Neural cell (in vitro differentiated cells): ENCODE results near the gene DZIP1L. TPM values are rescaled to one million over a fixed set of nuclear protein-coding genes. Genes with fewer than 3 reads are reported as not detected.
A peak's percentile ranks its signal among the peaks of the same experiment; 100 is the strongest.

Experiments used
- H2AFZ ChIP-seq: fragments of 200-600, 300-800 bp; sonication (generic), shearing (Covaris generic); 2 replicates; pipeline ENCODE4 v1.6.0; 2014; ENCODE audit warnings: low read depth, mild to moderate bottlenecking, antibody characterized with exemption, low read length, moderate library complexity
- H3F3A ChIP-seq: fragments of 200-600 bp; shearing (Covaris generic); 2 replicates; pipeline ENCODE4 v1.6.1; 2016; ENCODE audit warnings: mild to moderate bottlenecking, moderate library complexity, mixed read lengths, antibody characterized with exemption, low read length; ENCODE audit not compliant: insufficient read depth, poor library complexity, severe bottlenecking
- H3K27ac ChIP-seq: fragments of 200-600, 300-800 bp; sonication (generic), shearing (Covaris generic); 2 replicates; pipeline ENCODE4 v1.5.1; 2014; ENCODE audit warnings: mild to moderate bottlenecking, low read length, moderate library complexity
- H3K27me3 ChIP-seq: fragments of 300-800, 200-600 bp; sonication (generic), shearing (Covaris generic); 2 replicates; pipeline ENCODE4 v1.6.0; 2014; ENCODE audit warnings: mild to moderate bottlenecking, low read depth, low read length, moderate library complexity; ENCODE audit not compliant: insufficient read depth
- H3K36me3 ChIP-seq: fragments of 300-800, 200-600 bp; sonication (generic), shearing (Covaris generic); 2 replicates; pipeline ENCODE4 v1.5.1; 2014; ENCODE audit warnings: mild to moderate bottlenecking, antibody characterized with exemption, low read length, moderate library complexity; ENCODE audit not compliant: insufficient read depth
- H3K4me2 ChIP-seq: fragments of 300-800, 200-600 bp; sonication (generic), shearing (Covaris generic); 2 replicates; pipeline ENCODE4 v1.6.0; 2014; ENCODE audit warnings: mild to moderate bottlenecking, low read length
- H3K4me3 ChIP-seq: fragments of 300-800, 200-600 bp; sonication (generic), shearing (Covaris generic); 2 replicates; pipeline ENCODE4 v1.5.1; 2014; ENCODE audit warnings: mild to moderate bottlenecking, low read length, moderate library complexity
- H3K79me2 ChIP-seq: fragments of 200-600 bp; shearing (Covaris generic); replicated peaks from 2 replicates; pipeline ENCODE4 v1.6.0; 2014; ENCODE audit warnings: mild to moderate bottlenecking, low read length, moderate library complexity; ENCODE audit not compliant: insufficient read depth
- H3K9ac ChIP-seq: fragments of 300-800, 200-600 bp; sonication (generic), shearing (Covaris generic); 2 replicates; pipeline ENCODE4 v1.6.1; 2016; ENCODE audit warnings: mild to moderate bottlenecking, low read length, mixed read lengths
- H3K9me2 ChIP-seq: fragments of 200-600 bp; shearing (Covaris generic); 2 replicates; pipeline ENCODE4 v1.6.1; 2016; ENCODE audit warnings: mild to moderate bottlenecking, low read length, mixed read lengths; ENCODE audit not compliant: insufficient read depth
- H3K9me3 ChIP-seq: fragments of 200-600, 300-800 bp; sonication (generic), shearing (Covaris generic); 2 replicates; pipeline ENCODE4 v1.6.1; 2016; ENCODE audit warnings: mild to moderate bottlenecking, mixed run types, low read length, moderate library complexity, mixed read lengths
- H4K20me1 ChIP-seq: fragments of 200-600 bp; shearing (Covaris generic); 2 replicates; pipeline ENCODE4 v1.6.1; 2016; ENCODE audit warnings: mild to moderate bottlenecking, mixed run types; ENCODE audit not compliant: insufficient read depth
- CTCF ChIP-seq: fragments of 450-650 bp; IDR thresholded peaks from 2 replicates; pipeline ENCODE4 v1.5.1; 2014; ENCODE audit warnings: antibody characterized with exemption, mild to moderate bottlenecking, moderate library complexity; ENCODE audit not compliant: poor library complexity, severe bottlenecking
- EP300 ChIP-seq: fragments of 450-650 bp; conservative IDR thresholded peaks from 2 replicates; pipeline ENCODE4 v1.6.1; 2014; ENCODE audit warnings: antibody characterized with exemption, mild to moderate bottlenecking, moderate library complexity; ENCODE audit not compliant: poor library complexity, severe bottlenecking
- EZH2 ChIP-seq: fragments of 200-600, 300-800 bp; shearing (Covaris generic), sonication (generic); IDR thresholded peaks from 2 replicates; pipeline ENCODE4 v1.6.1; 2014; ENCODE audit warnings: antibody characterized with exemption, low read length, borderline replicate concordance, mild to moderate bottlenecking; ENCODE audit not compliant: insufficient read depth, poor library complexity, severe bottlenecking
- MXI1 ChIP-seq: fragments of 450-650 bp; conservative IDR thresholded peaks from 2 replicates; pipeline ENCODE4 v1.6.1; 2014; ENCODE audit warnings: antibody characterized with exemption, mild to moderate bottlenecking; ENCODE audit not compliant: poor library complexity, severe bottlenecking
- POLR2AphosphoS5 ChIP-seq: IDR thresholded peaks from 2 replicates; pipeline ENCODE4 v1.6.1; 2012
- RAD21 ChIP-seq: fragments of 450-650 bp; conservative IDR thresholded peaks from 2 replicates; pipeline ENCODE4 v1.6.1; 2014; ENCODE audit warnings: antibody characterized with exemption, mild to moderate bottlenecking, moderate library complexity
- REST ChIP-seq: IDR thresholded peaks from 2 replicates; pipeline ENCODE4 v1.6.1; 2012; ENCODE audit warnings: borderline replicate concordance
- SMC3 ChIP-seq: fragments of 450-650 bp; conservative IDR thresholded peaks from 2 replicates; pipeline ENCODE4 v1.6.1; 2014; ENCODE audit warnings: antibody characterized with exemption, mild to moderate bottlenecking, moderate library complexity; ENCODE audit not compliant: poor library complexity
- TAF1 ChIP-seq: IDR thresholded peaks from 2 replicates; pipeline ENCODE4 v1.6.1; 2012; ENCODE audit warnings: low read depth
- polyA plus RNA-seq: library from polyadenylated mRNA; depleted of rRNA; stranded (reverse); fragments of >200 nt; gene quantifications from 2 replicates; pipeline ENCODE4 v1.2.3, GENCODE V29; 2014

Gene DZIP1L
- polyA plus RNA-seq, 1 donor from 2014 or later: 1.7 TPM

GRCh38 chr3:138054057-138054456, 61.4 kb downstream of the DZIP1L start:
- Histone ChIP-seq H3K36me3 (no peaks in the 10 kb centered on the region), H3K9me3 (no peaks in the 10 kb centered on the region), H3K79me2 (no peaks in the 10 kb centered on the region), H3K4me3 (no peak overlapping the region), H3F3A (no peaks in the 10 kb centered on the region), H2AFZ (no peak overlapping the region), H3K27ac (no peak overlapping the region), H4K20me1 (no peaks in the 10 kb centered on the region), H3K9me2 (no peaks in the 10 kb centered on the region), H3K4me2 (no peak overlapping the region), H3K27me3 (no peaks in the 10 kb centered on the region), H3K9ac (no peak overlapping the region)
- TF ChIP-seq CTCF (no peak), TAF1 (no peak), REST (no peak), POLR2AphosphoS5 (no peak), EP300 (no peak), RAD21 (no peak), SMC3 (no peak), MXI1 (no peak), EZH2 (no peak)

GRCh38 chr3:138051947-138052802, 63.2 kb downstream of the DZIP1L start:
- H3K36me3 ChIP-seq: no peaks in the 10 kb centered on the region
- H2AFZ ChIP-seq: no peak overlapping the region
- H3K79me2 ChIP-seq: no peaks in the 10 kb centered on the region
- TF ChIP-seq SMC3: peak; percentile 60
- TF ChIP-seq EZH2: no peak
- no peak for TF ChIP-seq TAF1
- TF ChIP-seq CTCF: peak; percentile 56
- TF ChIP-seq REST: no peak
- TF ChIP-seq RAD21: peak; percentile 57
- H3K27ac ChIP-seq: no peak overlapping the region
- H3F3A ChIP-seq: no peaks in the 10 kb centered on the region
- H4K20me1 ChIP-seq: no peaks in the 10 kb centered on the region
- no peaks in the 10 kb centered on the region for H3K9me2 ChIP-seq
- no peak overlapping the region for H3K4me2 ChIP-seq
- H3K27me3 ChIP-seq: no peaks in the 10 kb centered on the region
- H3K9me3 ChIP-seq: no peaks in the 10 kb centered on the region
- no peak overlapping the region for H3K9ac ChIP-seq
- H3K4me3 ChIP-seq: no peak overlapping the region
